Tibial artery (tissue), 4 donors: ENCODE data around the gene HHATL.

ENCODE experiments used
- DNase-seq, 2 donors: peaks; one replicate each; pipeline ENCODE4 v3.0.0-alpha.2; 2019
- H3K27ac ChIP-seq, 2 donors: fragments of 200-600 bp; sonication (generic) in 1 of 2; 1 replicate in 1 of 2; 2 replicates in 1 of 2; pipeline ENCODE4 v1.5.1; 2018 to 2019; ENCODE audit warnings: mild to moderate bottlenecking in 1 of 2
- H3K27me3 ChIP-seq, 2 donors: fragments of 200-600 bp; sonication (generic) in 1 of 2; one replicate each; pipeline versions ENCODE4 v1.5.1 to v1.6.0; 2016 to 2019
- H3K36me3 ChIP-seq, 3 donors: fragments of 200-600 bp; sonication (generic) in 2 of 3; one replicate each; pipeline ENCODE4 v1.5.1; 2016 to 2019; ENCODE audit warnings: mild to moderate bottlenecking in 2 of 3
- H3K4me1 ChIP-seq, 4 donors: fragments of 200-600 bp; sonication (generic) in 2 of 4; 1 replicate in 3 of 4; 2 replicates in 1 of 4; pipeline ENCODE4 v1.5.1; 2016 to 2019
- H3K4me3 ChIP-seq, 2 donors: fragments of 200-600 bp; sonication (generic) in 1 of 2; 1 replicate in 1 of 2; 2 replicates in 1 of 2; pipeline ENCODE4 v1.5.1; 2018 to 2019; ENCODE audit warnings: mild to moderate bottlenecking in 2 of 2
- H3K9me3 ChIP-seq, 3 donors: fragments of 200-600 bp; sonication (generic) in 1 of 3; one replicate each; pipeline ENCODE4 v1.5.1; 2016 to 2019
- intact Hi-C: fragments of 100-400 bp; cut with DNase I; formaldehyde crosslinking; loops from one replicate; pipeline ENCODE4 v1.15.0; 2023; ENCODE audit warnings: low total_unique reads
- TF ChIP-seq, protein P1 (sequence below), 2 experiments: fragments of 200-600 bp in 1 of 2; fragments of 450-650 bp in 1 of 2; IDR thresholded peaks; one replicate each; pipeline ENCODE4 v1.5.1; 2017 to 2019; ENCODE audit warnings: antibody characterized with exemption in 2 of 2, mild to moderate bottlenecking in 1 of 2, moderate library complexity in 1 of 2

The HHATL gene

DNA sequence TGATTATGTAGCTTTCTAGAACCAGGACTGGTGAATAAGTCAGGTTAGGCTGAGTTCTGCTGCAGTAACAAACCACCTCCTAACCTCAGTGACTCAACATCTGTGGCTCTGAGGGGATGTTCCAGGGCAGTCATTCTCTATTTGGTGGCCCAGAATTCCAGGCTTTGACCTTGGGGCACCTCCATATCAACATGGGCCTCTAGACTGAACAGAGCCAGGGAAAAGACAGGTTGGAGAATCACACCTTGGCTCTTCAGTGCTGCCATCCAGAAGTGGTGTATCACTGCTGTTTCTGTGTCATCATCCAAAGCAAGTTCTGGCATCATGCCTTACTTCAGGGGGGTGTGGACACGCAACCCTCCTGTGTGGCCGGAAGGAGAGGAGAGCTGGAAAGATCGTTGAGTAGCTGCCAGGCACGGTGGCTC, 33.8 kb downstream of the HHATL start:
- H3K27me3 ChIP-seq, result no peaks in the 10 kb centered on the region
- DNase-seq, result peak in 1 of 2 donors; percentile 60
- no peaks in the 10 kb centered on the region for H3K9me3 ChIP-seq
- H3K4me3 ChIP-seq, result no peak overlapping the region
- peaks cover 0 to 9% (median 0%) of the 10 kb centered on the region in 3 donors for H3K36me3 ChIP-seq
- intact Hi-C loops, result no loop called here
- H3K27ac ChIP-seq, result no peak overlapping the region
- TF ChIP-seq, protein P1, sequence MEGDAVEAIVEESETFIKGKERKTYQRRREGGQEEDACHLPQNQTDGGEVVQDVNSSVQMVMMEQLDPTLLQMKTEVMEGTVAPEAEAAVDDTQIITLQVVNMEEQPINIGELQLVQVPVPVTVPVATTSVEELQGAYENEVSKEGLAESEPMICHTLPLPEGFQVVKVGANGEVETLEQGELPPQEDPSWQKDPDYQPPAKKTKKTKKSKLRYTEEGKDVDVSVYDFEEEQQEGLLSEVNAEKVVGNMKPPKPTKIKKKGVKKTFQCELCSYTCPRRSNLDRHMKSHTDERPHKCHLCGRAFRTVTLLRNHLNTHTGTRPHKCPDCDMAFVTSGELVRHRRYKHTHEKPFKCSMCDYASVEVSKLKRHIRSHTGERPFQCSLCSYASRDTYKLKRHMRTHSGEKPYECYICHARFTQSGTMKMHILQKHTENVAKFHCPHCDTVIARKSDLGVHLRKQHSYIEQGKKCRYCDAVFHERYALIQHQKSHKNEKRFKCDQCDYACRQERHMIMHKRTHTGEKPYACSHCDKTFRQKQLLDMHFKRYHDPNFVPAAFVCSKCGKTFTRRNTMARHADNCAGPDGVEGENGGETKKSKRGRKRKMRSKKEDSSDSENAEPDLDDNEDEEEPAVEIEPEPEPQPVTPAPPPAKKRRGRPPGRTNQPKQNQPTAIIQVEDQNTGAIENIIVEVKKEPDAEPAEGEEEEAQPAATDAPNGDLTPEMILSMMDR (IDR thresholded peaks at IDR 0.05), result no peak
- peaks cover 0 to 34% (median 25%) of the 10 kb centered on the region in 4 donors for H3K4me1 ChIP-seq

DNA sequence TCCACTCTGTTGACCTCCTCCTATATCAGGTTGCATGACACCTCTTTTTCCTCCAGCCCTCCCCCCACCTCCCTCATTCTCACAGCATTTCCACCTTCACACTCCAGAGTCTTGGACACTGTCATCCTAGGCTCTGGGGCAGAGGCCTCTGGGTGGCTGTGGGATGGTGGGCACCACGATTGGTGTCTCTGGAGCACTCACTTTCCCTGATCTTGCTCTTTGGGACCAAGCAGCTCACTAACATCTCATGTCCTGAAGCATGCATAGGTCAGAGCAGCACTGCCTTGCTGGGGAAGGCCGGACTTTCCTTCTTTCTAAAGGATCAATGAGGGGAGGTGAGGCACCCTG, 34.2 kb downstream of the HHATL start:
- DNase-seq, result peak in 1 of 2 donors; percentile 47
- Histone ChIP-seq H3K9me3 (no peaks in the 10 kb centered on the region), H3K27ac (no peak overlapping the region), H3K36me3 (peaks cover 0 to 11% (median 2%) of the 10 kb centered on the region in 3 donors), H3K4me3 (no peak overlapping the region), H3K4me1 (peaks cover 0 to 34% (median 25%) of the 10 kb centered on the region in 4 donors), H3K27me3 (no peaks in the 10 kb centered on the region)
- TF ChIP-seq, protein P1 (IDR thresholded peaks at IDR 0.05), result no peak
- intact Hi-C loops, result no loop called here

DNA sequence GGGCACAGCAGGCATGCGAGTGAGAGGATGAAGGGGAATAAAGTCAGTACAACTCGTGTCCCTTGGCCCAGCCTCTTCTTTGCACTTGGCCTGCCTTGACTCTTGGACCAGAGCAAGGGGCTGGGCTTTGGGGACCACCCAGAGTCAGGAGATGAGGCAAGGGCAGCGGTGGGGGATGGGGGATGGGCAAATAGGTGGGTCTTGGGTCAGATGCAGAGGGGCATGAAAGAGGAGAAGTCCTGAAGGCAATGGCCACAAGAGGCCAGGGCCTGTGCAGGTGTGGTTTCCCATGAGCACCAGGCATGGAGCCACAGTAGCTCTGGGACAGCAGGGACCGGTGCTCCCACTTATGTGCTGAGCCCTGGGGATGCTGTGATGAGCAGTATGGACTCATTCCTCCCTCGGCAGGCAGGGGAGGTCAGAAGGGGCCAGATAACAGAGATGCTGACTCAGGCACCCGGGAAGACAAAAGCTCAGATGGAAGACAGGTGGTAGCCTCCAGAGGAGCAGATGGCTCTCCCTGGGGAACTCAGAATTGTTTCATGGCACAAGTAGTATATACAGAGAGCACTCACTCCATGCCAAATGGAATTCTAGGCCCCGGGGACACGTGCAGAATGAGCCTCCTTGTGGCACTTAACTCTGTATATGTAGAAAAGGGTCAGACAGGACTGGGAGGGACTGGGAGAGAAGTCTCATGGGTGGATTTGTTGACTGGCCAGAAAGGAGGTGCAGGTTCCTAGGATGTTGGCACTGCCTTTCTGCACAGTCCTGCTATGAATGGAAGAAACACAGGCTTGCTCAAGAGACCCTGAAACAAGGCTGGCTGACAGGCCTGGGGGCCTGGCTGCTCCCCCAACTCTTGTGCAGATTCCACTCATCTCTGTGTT, 34.8 kb downstream of the HHATL start:
- DNase-seq, result peak in 1 of 2 donors; percentile 63
- peak overlapping the region in 1 of 2 donors; percentile 81 for H3K27ac ChIP-seq

DNA sequence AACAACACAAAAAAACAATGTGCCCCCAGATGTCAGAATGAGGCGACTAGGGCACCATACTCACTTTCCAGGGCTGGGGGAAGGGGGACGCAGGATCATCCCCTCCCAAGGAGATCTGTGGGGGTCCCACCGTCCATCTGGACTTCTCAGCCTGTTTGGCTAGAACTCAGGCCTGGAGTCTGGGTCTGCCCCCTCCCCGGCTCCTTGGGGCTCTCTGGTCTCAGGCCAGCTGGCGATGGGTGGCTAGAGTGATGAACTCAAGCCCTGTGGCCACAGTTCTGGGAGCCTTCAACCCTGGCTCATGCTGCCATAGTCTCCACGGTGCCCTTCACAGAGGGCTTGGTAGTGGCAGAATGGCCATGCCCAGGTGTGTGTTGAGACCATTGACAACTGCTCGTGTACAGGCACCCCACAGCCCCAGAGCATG, 35.5 kb downstream of the HHATL start:
- TF ChIP-seq, protein P1 (IDR thresholded peaks at IDR 0.05), result no peak
- intact Hi-C loops, result no loop called here
- Histone ChIP-seq H3K27ac (peak overlapping the region; percentile 68 to 81), H3K9me3 (no peaks in the 10 kb centered on the region), H3K4me1 (peaks cover 0 to 34% (median 25%) of the 10 kb centered on the region in 4 donors), H3K36me3 (peaks cover 0 to 24% (median 9%) of the 10 kb centered on the region in 3 donors), H3K27me3 (no peaks in the 10 kb centered on the region), H3K4me3 (no peak overlapping the region)
- DNase-seq, result peak in 1 of 2 donors; percentile 65

More for the DNA sequence above, 34.8 kb downstream of the HHATL start:
- Histone ChIP-seq H3K4me3 (no peak overlapping the region), H3K27me3 (no peaks in the 10 kb centered on the region), H3K4me1 (peaks cover 0 to 34% (median 25%) of the 10 kb centered on the region in 4 donors), H3K9me3 (no peaks in the 10 kb centered on the region), H3K36me3 (peaks cover 0 to 17% (median 8%) of the 10 kb centered on the region in 3 donors)
- intact Hi-C loops, result no loop called here
- TF ChIP-seq, protein P1 (IDR thresholded peaks at IDR 0.05), result no peak

DNA sequence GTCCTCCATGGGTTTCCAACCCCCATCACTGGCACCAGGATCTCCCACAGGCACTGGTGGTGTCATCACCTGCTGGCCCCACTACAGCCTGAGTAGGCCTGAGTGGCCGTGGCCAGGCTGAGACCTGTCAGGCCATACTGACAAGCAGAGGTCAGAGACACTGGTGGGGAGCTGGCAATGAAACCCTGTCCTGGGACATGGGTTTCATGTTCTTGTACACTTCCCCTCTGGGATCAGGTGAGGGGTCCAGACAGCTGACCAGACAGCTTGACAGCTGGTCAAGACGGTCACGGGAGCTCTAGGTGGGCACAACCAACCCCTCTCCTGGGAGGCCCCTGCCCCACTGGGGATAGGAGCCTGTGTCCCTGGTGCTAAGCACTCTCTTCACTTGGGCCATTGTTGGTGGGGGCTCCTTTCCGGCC, 36.0 kb downstream of the HHATL start:
- peaks cover 0 to 34% (median 25%) of the 10 kb centered on the region in 4 donors for H3K4me1 ChIP-seq
- intact Hi-C loops, result no loop called here
- no peaks in the 10 kb centered on the region for H3K9me3 ChIP-seq
- peak overlapping the region; percentile 68 to 81 for H3K27ac ChIP-seq
- TF ChIP-seq, protein P1 (IDR thresholded peaks at IDR 0.05), result no peak
- H3K27me3 ChIP-seq, result no peaks in the 10 kb centered on the region
- no peak for DNase-seq
- H3K4me3 ChIP-seq, result no peak overlapping the region
- peaks cover 0 to 28% (median 9%) of the 10 kb centered on the region in 3 donors for H3K36me3 ChIP-seq
